HepG2 (cell line): Measurements from ENCODE around the gene HDLBP. TPM values are rescaled to one million over a fixed set of nuclear protein-coding genes. Genes with fewer than 3 reads are reported as not detected.

ENCODE experiments used
- ATF4 ChIP-seq, 2 experiments: fragments of 450-650 bp in 1 of 2; sonication (generic) in 1 of 2; formaldehyde crosslinking; IDR thresholded peaks; 2 replicates each; pipeline versions ENCODE4 v1.5.0 to v1.8.0; 2020 to 2022; ENCODE audit warnings: mild to moderate bottlenecking in 1 of 2, missing genetic modification reagents in 1 of 2
- ATF7 ChIP-seq, 2 experiments: fragments of 450-650 bp in 1 of 2; sonication (generic) in 1 of 2; formaldehyde crosslinking in 1 of 2; IDR thresholded peaks; 2 replicates each; pipeline versions ENCODE4 v1.4.0 to v1.6.1; 2016 to 2020; ENCODE audit warnings: antibody characterized with exemption in 1 of 2, mild to moderate bottlenecking in 1 of 2, missing genetic modification reagents in 1 of 2
- CEBPB ChIP-seq: IDR thresholded peaks from 2 replicates; pipeline ENCODE4 v1.6.1; 2011; ENCODE audit warnings: low read depth, low read length, improper control_type of control experiment, borderline replicate concordance
- CEBPG ChIP-seq: IDR thresholded peaks from 2 replicates; pipeline ENCODE4 v1.6.1; 2016
- FOSL2 ChIP-seq: sonication (generic); formaldehyde crosslinking; IDR thresholded peaks from 2 replicates; pipeline ENCODE4 v1.4.0; 2020; ENCODE audit warnings: missing genetic modification reagents
- HMG20A ChIP-seq: IDR thresholded peaks from 2 replicates; pipeline ENCODE4 v1.6.1; 2016; ENCODE audit warnings: borderline replicate concordance
- HOXA3 ChIP-seq: sonication (generic); formaldehyde crosslinking; IDR thresholded peaks from 2 replicates; pipeline ENCODE4 v1.5.0; 2020; ENCODE audit warnings: missing genetic modification reagents
- IRF2 ChIP-seq: IDR thresholded peaks from 2 replicates; pipeline ENCODE4 v1.6.1; 2018; ENCODE audit warnings: missing genetic modification reagents, missing compliant biosample characterization
- KDM3A ChIP-seq: IDR thresholded peaks from 2 replicates; pipeline ENCODE4 v1.6.1; 2018; ENCODE audit warnings: low read depth, missing compliant biosample characterization
- KMT2A ChIP-seq: sonication (generic); formaldehyde crosslinking; IDR thresholded peaks from 2 replicates; pipeline ENCODE4 v1.4.0; 2020; ENCODE audit warnings: missing genetic modification reagents
- NRL ChIP-seq: sonication (generic); formaldehyde crosslinking; IDR thresholded peaks from 2 replicates; pipeline ENCODE4 v1.5.0; 2020; ENCODE audit warnings: missing genetic modification reagents, mild to moderate bottlenecking, moderate library complexity, borderline replicate concordance
- POGZ ChIP-seq: sonication (generic); formaldehyde crosslinking; IDR thresholded peaks from 2 replicates; pipeline ENCODE4 v1.4.0; 2020; ENCODE audit warnings: mild to moderate bottlenecking, missing genetic modification reagents
- PTBP1 ChIP-seq: fragments of 200-400 bp; formaldehyde crosslinking; IDR thresholded peaks from 2 replicates; pipeline ENCODE4 v1.6.1; 2018; ENCODE audit warnings: low read length, low read depth; ENCODE audit not compliant: poor library complexity, severe bottlenecking
- RBM22 ChIP-seq: fragments of 200-400 bp; formaldehyde crosslinking; optimal IDR thresholded peaks from 2 replicates; pipeline ENCODE3; 2017; ENCODE audit warnings: mild to moderate bottlenecking, low read length, moderate library complexity
- SP5 ChIP-seq: IDR thresholded peaks from 2 replicates; pipeline ENCODE4 v1.6.1; 2016; ENCODE audit warnings: low read depth, borderline replicate concordance
- TBX2 ChIP-seq: sonication (generic); formaldehyde crosslinking; IDR thresholded peaks from 2 replicates; pipeline ENCODE4 v1.5.0; 2020; ENCODE audit warnings: missing genetic modification reagents, mild to moderate bottlenecking, borderline replicate concordance
- TFAP4 ChIP-seq: sonication (generic); IDR thresholded peaks from 2 replicates; pipeline ENCODE4 v1.6.1; 2016; ENCODE audit warnings: low read depth, borderline replicate concordance
- THAP11 ChIP-seq: IDR thresholded peaks from 2 replicates; pipeline ENCODE4 v1.6.1; 2016; ENCODE audit warnings: missing biosample characterization, missing genetic modification reagents
- ZFY ChIP-seq: sonication (generic); formaldehyde crosslinking; IDR thresholded peaks from 2 replicates; pipeline ENCODE4 v1.4.0; 2020; ENCODE audit warnings: missing genetic modification reagents
- ZMYM3 ChIP-seq: sonication (generic); formaldehyde crosslinking; IDR thresholded peaks from 2 replicates; pipeline ENCODE4 v1.5.1; 2020; ENCODE audit warnings: mild to moderate bottlenecking, missing genetic modification reagents
- ZNF280D ChIP-seq: sonication (generic); formaldehyde crosslinking; IDR thresholded peaks from 2 replicates; pipeline ENCODE4 v1.5.1; 2020; ENCODE audit warnings: mild to moderate bottlenecking, missing genetic modification reagents
- ZNF44 ChIP-seq: sonication (generic); formaldehyde crosslinking; IDR thresholded peaks from 2 replicates; pipeline ENCODE4 v1.5.1; 2020; ENCODE audit warnings: mild to moderate bottlenecking, missing genetic modification reagents
- ZNF501 ChIP-seq: sonication (generic); formaldehyde crosslinking; IDR thresholded peaks from 2 replicates; pipeline ENCODE4 v1.5.1; 2020; ENCODE audit warnings: mild to moderate bottlenecking, moderate library complexity, missing genetic modification reagents
- ZNF644 ChIP-seq: IDR thresholded peaks from 2 replicates; pipeline ENCODE4 v1.6.1; 2016; ENCODE audit warnings: low read depth
- ZNF788 ChIP-seq: sonication (generic); formaldehyde crosslinking; IDR thresholded peaks from 2 replicates; pipeline ENCODE4 v1.5.0; 2020; ENCODE audit warnings: mild to moderate bottlenecking, missing genetic modification reagents, borderline replicate concordance
- polyA plus RNA-seq, 8 experiments: library from polyadenylated mRNA; depleted of rRNA in 3 of 8; stranded (reverse) in 7 of 8; unstranded in 1 of 8; fragments of >200 nt; fragmentation: Illumina TruSeq in 4 of 8; extraction: Trizol in 4 of 8; gene quantifications; 2 replicates each; pipeline versions ENCODE4 v1.2.1 to v1.2.3, GENCODE V29; 2011 to 2016; ENCODE audit warnings: low read depth in 4 of 8, missing spikeins in 1 of 8, mixed read lengths in 1 of 8; ENCODE audit not compliant: insufficient read depth in 1 of 8
- total RNA-seq, 5 experiments: library from RNA; depleted of rRNA; stranded (reverse); fragments of >200 nt; fragmentation: Illumina TruSeq; extraction: Trizol; gene quantifications; 2 replicates each; pipeline ENCODE4 v1.2.3, GENCODE V29; 2016; ENCODE audit warnings: low read depth in 1 of 5
- TF ChIP-seq, protein P1 (sequence below): sonication (generic); formaldehyde crosslinking; IDR thresholded peaks from 2 replicates; pipeline ENCODE4 v1.4.0; 2020; ENCODE audit warnings: missing genetic modification reagents
- TF ChIP-seq, protein P2 (sequence below): sonication (generic); formaldehyde crosslinking; IDR thresholded peaks from 2 replicates; pipeline ENCODE4 v1.5.1; 2020; ENCODE audit warnings: missing genetic modification reagents, mild to moderate bottlenecking, borderline replicate concordance

HDLBP gene
- total and polyA plus RNA-seq, 2 of the 13 experiments (the other 11 are each of a cell fraction or from before 2014, with no cell fraction given), result 464 to 707 TPM

DNA sequence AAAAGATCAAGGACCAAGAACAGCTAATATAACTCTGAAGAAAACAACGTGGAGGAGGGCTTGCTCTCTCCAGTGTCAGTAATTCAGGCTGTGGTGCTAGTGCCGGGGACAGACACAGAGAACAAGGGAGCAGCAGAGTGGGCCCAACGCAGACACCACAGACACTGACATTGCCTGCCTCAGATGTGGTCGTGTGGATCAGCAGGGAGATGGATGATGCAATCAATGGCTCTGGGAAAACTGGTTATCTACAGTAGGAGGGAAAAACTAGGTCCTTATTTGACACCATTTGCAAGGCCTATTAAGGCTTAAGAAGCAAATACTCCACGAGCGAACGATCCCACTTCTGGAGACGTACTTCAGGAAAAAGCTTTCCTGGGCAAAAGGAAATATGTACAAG is 36.1 kb downstream of the HDLBP start (continued):
- TF ChIP-seq TBX2 (CRISPR knock-in tag) (peak; percentile 39; the same call in 1 of the 2 replicates), HOXA3 (CRISPR knock-in tag) (peak; percentile 50; the same call in 1 of the 2 replicates), ZFY (CRISPR knock-in tag) (peak; percentile 41; the same call in 1 of the 2 replicates), HMG20A (CRISPR knock-in tag) (0 out of 2 replicates have a peak, but pooled peaks have one; percentile 35), IRF2 (CRISPR knock-in tag) (peak; percentile 22; the same call in 1 of the 2 replicates), CEBPG (CRISPR knock-in tag) (peak; percentile 98), CEBPB (peak; percentile 98), PTBP1 (no peak), ZNF644 (CRISPR knock-in tag) (peak; percentile 82), ZNF44 (no peak), ZMYM3 (0 out of 2 replicates have a peak, but pooled peaks have one; percentile 16), POGZ (CRISPR knock-in tag) (0 out of 2 replicates have a peak, but pooled peaks have one; percentile 39), FOSL2 (CRISPR knock-in tag) (peak; percentile 60), NRL (CRISPR knock-in tag) (no peak), KDM3A (CRISPR knock-in tag) (no peak), SP5 (CRISPR knock-in tag) (peak; percentile 15; the same call in 1 of the 2 replicates), TFAP4 (0 out of 2 replicates have a peak, but pooled peaks have one; percentile 23), ZNF280D (CRISPR knock-in tag) (no peak), ATF7 (IDR thresholded peaks at IDR 0.05) (peak; percentile 81), ATF7 (CRISPR knock-in tag; IDR thresholded peaks at IDR 0.05) (no peak), RBM22 (peak; percentile 93), ZNF788 (CRISPR knock-in tag) (peak; percentile 16; the same call in 1 of the 2 replicates), THAP11 (CRISPR knock-in tag) (peak; percentile 26; the same call in 1 of the 2 replicates), KMT2A (0 out of 2 replicates have a peak, but pooled peaks have one; percentile 41), ATF4 (CRISPR knock-in tag; IDR thresholded peaks at IDR 0.05) (peak; percentile 91 to 98), ZNF501 (CRISPR knock-in tag) (no peak)
- TF ChIP-seq, protein P1, sequence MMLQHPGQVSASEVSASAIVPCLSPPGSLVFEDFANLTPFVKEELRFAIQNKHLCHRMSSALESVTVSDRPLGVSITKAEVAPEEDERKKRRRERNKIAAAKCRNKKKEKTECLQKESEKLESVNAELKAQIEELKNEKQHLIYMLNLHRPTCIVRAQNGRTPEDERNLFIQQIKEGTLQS (CRISPR knock-in tag), result peak; percentile 95
- TF ChIP-seq, protein P2, sequence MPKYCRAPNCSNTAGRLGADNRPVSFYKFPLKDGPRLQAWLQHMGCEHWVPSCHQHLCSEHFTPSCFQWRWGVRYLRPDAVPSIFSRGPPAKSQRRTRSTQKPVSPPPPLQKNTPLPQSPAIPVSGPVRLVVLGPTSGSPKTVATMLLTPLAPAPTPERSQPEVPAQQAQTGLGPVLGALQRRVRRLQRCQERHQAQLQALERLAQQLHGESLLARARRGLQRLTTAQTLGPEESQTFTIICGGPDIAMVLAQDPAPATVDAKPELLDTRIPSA (CRISPR knock-in tag), result no peak
